HS-5 (cell line): ENCODE data around the gene NPVF.

Source experiments
- DNase-seq: peaks from one replicate; pipeline ENCODE4 v3.0.0-alpha.2; 2012; ENCODE audit warnings: low read depth

Gene NPVF

GRCh38 chr7:25234336-25234735, 6.0 kb upstream of the NPVF start:
- no peak for DNase-seq

- no peak for DNase-seq
Observed at GRCh38 chr7:25223206-25223605, 5.1 kb downstream of the NPVF start.

- no peak for DNase-seq
Observed at GRCh38 chr7:25222666-25223065, 5.6 kb downstream of the NPVF start.

DNA sequence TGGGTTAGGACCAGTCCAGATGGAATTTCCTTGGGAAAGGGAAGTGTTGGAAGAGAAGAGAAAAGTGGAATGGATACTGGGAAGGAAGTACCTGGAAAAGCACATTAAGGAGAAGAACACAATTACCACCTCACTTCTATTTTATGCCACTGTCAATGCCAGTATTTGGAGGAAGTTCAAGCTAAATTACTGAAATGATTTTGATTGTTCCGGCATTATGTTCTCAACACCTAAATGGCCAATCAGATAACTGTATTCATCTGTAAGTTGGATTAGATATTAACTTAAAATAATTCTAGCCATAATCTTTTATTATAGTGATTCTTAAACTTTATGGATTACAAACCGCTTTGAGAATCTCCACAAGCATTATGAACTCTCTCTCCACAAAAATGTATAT, 7.3 kb downstream of the NPVF start:
- no peak for DNase-seq

DNA sequence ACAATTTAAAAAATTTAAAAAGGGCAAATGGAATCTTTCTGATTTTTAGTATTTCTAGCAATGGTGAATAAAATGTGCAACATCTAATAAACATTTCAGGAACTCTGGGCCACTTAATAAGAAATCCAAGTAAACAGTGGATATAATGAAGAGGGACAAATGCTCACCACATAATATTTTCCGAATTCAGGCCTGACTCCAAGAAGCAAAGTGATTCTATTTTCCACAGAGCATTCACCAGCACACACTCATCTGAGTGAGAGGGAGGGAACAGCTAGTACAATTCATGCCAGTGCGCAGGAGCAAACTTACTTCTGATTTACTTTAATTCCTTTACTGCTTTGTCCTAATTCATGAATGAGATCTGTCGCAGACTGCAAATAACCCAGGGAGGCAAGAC, 10.1 kb downstream of the NPVF start:
- no peak for DNase-seq

DNA sequence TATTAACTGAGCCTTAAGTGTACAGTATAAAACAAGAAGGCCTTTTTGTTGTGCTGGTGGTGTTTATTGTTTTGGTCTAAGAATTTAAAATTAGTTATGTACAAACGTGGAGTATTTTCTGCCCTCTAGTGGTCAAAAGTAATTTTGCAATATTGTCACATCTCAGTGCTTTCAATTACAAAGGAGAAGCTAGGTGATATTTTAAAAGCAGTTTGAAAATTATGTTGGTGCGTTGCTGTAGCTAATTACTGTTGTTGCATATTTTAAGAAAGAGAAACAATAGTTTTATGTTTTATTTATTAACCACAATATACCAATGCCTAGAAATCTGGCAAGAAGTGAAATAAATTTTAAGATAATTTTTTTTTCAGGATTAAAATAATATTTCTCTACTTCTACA, 11.4 kb downstream of the NPVF start:
- DNase-seq: peak; percentile 34

DNA sequence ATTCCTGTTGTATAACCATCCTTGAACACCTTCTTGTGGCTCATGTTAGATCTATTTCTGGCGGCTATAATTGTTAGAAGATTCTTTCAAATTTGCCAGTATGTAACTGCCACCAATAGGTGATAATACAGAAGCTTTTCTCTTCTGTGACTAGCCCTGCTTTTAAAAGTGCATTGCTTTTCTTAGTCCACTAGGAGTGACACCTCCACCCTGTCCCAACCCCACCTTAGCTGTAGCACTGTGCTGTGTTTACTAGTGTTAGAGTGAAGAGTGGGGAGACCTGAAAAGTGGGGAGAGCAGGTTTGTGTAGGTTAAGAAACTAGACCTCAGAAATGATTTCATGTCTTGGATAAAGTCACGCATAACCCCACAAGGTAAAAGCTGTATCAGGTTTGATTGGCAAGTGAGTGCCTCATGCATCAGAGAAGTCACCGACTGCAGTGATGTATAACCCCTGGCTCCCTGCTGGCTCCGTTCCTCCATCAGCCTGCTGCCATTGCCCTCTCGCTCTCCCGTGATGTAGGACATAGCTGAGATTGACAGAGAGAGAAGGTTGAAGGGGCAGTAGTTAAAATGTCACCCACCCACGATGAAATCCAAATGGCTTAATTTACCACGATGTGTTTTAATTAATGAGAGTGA, 12.5 kb downstream of the NPVF start:
- DNase-seq: no peak

- DNase-seq: no peak
Observed at GRCh38 chr7:25208525-25209221, 19.6 kb downstream of the NPVF start.

DNA sequence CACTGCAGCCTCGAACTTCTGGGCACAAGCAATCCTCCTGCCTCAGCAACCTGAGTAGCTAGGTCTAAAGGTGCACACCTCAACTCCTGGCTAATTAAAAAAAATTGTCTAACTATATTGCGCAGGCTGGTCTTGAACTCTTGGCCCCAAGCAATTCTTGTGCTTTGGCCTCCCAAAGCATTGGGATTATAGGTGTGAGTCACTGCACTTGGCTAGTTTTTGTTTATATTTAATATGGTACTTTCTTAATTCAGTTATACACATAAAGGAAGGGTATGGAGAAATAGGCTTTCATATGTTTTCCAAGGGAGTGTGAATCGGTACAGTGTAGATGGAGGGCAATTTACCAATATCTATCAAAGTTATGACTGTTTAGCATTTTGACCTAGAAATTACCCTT, 20.4 kb downstream of the NPVF start:
- no peak for DNase-seq

GRCh38 chr7:25206765-25207164, 21.5 kb downstream of the NPVF start:
- no peak for DNase-seq

- no peak for DNase-seq
Observed at GRCh38 chr7:25196132-25196896, 32.0 kb downstream of the NPVF start.

GRCh38 chr7:25194036-25194435, 34.2 kb downstream of the NPVF start:
- no peak for DNase-seq

GRCh38 chr7:25192043-25192442, 36.2 kb downstream of the NPVF start:
- DNase-seq: no peak

- no peak for DNase-seq
Observed at GRCh38 chr7:25189197-25189596, 39.1 kb downstream of the NPVF start.

DNA sequence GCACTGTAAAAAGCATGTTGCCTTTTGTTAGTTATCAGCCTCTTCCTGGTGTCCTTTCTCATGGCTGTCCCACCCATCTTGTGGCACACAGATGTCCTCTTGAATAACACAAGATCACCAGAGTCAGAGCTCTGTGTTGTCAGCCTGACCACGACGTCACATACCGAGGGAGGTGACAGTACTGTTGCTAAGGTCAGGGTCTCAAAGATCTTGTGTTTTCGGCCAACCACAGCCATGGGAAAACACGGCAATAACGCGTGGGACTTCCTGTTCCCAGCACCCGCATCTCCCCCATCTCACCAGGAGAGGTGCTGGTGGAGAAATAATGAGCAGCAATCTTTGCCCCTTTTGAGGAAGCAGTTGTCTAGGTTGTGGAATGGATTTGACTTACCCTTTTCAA, 40.4 kb downstream of the NPVF start:
- DNase-seq: no peak

GRCh38 chr7:25186436-25186835, 41.9 kb downstream of the NPVF start:
- no peak for DNase-seq

DNA sequence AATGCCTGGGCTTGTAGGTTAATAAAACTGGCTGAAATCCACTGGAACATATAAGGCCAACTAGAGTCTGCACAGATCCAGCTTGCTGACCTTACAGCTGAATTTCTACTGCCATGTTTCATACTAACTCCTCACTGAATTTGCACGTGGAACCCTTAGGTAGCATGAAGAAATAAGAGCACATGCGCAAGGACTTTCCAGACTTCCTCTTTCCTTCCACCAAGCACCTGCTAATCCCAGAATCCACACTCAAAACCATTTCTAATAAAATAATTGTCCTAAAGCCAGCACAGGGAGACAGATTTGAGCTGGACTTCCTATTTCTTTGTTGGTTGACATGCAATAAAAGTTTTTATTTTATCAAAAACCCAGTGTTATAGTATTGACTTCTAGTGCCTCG, 46.8 kb downstream of the NPVF start:
- no peak for DNase-seq

DNA sequence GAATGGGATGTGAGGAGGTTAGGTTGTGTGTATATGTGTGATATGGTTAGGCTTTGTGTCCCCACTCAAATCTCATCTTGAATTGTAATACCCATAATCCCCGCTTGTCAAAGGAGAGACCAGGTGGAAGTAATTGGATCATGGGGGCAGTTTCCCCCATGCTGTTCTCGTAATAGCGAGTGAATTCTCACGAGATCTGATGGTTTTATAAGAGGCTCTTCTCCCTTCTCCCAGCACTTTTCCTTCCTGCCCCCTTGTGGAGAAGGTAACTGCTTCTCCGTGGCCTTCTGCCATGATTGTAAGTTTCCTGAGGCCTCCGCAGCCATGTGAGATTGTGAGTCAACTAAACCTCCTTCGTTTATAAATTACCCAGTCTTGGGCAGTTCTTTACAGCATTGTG, 47.3 kb downstream of the NPVF start:
- no peak for DNase-seq

GRCh38 chr7:25180592-25180923, 47.7 kb downstream of the NPVF start:
- DNase-seq: no peak

DNA sequence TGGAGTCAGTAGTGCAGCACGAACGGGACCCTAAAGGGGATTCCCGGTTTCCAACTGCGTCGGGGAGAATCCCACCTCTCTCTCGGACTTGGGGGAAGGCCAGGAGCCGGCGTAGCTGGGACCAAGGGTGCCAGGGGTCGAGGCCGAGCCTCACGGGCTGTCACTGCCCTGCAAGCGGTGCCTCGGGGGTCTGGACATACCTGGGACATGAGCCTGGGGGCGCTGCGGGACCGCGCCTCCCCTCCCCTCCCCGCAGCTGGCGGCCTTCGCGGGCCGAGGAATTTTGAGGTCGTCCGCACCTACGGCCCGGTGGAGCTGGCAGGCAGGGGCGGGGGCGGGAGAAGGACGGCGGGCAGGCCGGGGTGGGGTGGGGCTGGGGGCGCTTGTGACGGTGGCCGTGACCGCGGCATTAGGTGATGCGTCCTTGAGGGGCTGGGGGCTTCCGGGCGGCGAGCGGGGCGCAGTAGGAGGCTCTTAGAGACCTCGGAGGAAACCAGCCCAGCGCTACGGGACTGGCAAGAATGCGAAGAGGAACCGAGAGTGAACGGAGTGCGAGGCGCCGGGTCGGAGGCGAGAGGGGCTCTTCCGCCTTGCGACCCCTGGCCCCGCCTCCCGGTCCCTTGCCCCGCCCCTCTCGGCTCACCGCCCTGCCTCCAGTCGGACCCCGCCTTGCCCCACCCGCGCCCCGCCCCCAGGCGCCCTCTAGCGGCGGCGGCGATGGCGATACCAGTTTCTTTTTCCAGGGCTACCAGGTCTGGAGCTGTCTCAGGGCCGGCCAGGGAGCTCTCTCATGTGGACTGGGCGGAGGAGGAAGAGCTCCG, 48.3 kb downstream of the NPVF start:
- peak; percentile 33 for DNase-seq

- DNase-seq: no peak
Observed at GRCh38 chr7:25179325-25179724, 49.0 kb downstream of the NPVF start.
